IPS-18c (cell line): ENCODE results near the gene ESR2.
A peak's percentile ranks its signal among the peaks of the same experiment; 100 is the strongest.
"Not testable (repeated sequence)": the region's sequence is repeated elsewhere in the genome, so short reads cannot be mapped to it uniquely, and the experiment has no call there.

Experiments
- H3K4me3 ChIP-seq: 2 replicates; pipeline ENCODE4 v1.7.0; 2013; ENCODE audit warnings: low read depth, mild to moderate bottlenecking, low read length, moderate library complexity; ENCODE audit not compliant: insufficient read depth
- H3K9me3 ChIP-seq: one replicate; pipeline ENCODE4 v1.6.1; 2013; ENCODE audit warnings: mild to moderate bottlenecking, low read length, moderate library complexity; ENCODE audit not compliant: control insufficient read depth, insufficient read depth

Gene ESR2

GRCh38 chr14:64213086-64213485 is 81.1 kb downstream of the ESR2 start:
- no peak overlapping the region for H3K4me3 ChIP-seq
- no peaks in the 10 kb centered on the region for H3K9me3 ChIP-seq

DNA sequence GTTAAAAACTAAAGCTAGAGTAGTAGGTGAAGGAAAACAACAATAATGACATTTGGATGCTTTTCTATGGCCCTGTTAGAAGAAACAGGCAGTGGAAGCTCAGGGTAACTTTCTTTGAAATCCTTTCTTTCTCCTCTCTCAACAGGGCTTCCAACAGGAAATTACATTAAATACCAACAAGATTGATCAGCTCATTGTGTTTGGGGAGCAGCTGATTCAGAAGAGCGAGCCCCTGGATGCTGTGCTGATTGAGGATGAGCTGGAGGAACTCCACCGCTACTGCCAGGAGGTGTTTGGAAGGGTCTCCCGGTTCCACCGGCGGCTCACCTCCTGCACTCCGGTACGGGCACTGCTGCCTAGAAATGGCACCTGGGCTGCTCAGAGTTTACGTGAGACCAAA is 81.5 kb downstream of the ESR2 start:
- Histone ChIP-seq H3K4me3 (no peak overlapping the region), H3K9me3 (no peaks in the 10 kb centered on the region)

GRCh38 chr14:64210912-64211311 is 83.3 kb downstream of the ESR2 start:
- H3K4me3 ChIP-seq, H3K9me3 ChIP-seq: not testable (repeated sequence)

- Histone ChIP-seq H3K4me3 (no peak overlapping the region), H3K9me3 (no peaks in the 10 kb centered on the region)
Measured at GRCh38 chr14:64210216-64210615, 84.0 kb downstream of the ESR2 start.

- Histone ChIP-seq H3K9me3 (no peaks in the 10 kb centered on the region), H3K4me3 (no peak overlapping the region)
Measured at GRCh38 chr14:64209444-64210131, 84.6 kb downstream of the ESR2 start.

DNA sequence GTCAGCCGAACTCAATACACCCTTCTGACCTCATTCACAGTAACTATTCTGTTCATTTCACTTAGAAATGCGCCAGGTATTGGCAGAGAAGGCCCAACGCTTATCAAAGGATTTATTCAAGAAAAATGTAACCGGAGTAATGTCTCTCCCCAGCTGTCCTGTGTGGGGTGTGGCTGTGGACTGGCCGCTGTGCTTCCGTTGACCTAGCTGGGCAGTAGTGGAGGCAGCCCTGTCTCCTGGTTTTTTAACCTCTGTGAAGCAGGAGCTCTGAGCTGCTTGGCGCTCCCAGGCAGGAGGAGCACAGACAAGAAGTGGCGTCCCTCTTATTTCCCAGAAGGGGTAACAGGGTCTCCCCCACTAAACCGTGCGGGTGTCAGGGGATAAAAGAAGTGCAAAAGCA is 85.2 kb downstream of the ESR2 start:
- Histone ChIP-seq H3K9me3 (no peaks in the 10 kb centered on the region), H3K4me3 (no peak overlapping the region)

GRCh38 chr14:64208261-64208660 is 85.9 kb downstream of the ESR2 start:
- no peak overlapping the region for H3K4me3 ChIP-seq
- no peaks in the 10 kb centered on the region for H3K9me3 ChIP-seq

DNA sequence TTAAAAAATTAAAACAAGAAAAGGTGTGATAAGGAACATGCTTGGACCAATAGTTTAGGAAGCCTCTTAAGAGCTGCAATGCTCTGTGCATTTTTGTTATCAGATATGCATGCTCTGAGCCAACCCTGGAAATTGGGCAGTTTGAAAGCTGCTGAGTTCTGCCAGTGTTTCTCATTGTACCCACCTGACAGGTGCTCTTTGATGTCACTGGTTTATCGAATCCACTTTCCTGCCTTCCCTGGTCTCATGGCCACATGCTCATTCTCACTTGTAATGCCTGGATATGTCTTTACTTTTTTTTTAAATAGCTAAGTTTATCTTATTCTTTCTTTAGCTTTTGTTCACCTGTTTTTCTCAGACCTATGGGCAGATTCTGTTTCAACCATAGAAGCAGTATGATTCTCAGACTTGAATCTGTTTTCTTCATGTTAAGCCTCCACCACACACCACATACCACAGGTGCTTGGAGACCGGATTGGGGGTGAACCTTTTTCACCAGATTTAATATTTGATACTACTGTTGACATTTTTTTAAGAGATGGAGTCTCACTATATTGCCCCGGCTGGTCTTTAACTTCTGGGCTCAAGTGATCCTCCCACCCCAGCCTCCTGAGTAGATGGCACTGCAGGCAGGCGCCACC is 90.7 kb downstream of the ESR2 start:
- Histone ChIP-seq H3K9me3 (no peaks in the 10 kb centered on the region), H3K4me3 (no peak overlapping the region)

DNA sequence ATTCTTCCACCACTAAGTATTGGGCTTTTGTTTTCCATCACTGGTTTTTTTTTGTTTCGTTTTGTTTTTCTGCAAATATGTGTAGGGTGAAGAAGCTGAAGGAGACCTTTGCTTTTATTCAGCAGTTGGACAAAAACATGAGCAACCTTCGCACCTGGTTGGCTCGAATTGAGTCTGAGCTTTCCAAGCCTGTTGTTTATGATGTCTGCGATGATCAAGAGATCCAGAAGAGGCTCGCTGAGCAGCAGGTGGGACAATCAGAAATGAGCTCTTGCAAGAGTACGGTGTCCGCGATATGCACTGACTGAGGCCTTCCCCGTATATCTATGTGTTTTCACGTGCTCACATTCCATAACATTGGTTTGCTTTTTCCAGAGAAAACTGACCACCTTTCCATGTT is 91.5 kb downstream of the ESR2 start:
- Histone ChIP-seq H3K4me3 (no peak overlapping the region), H3K9me3 (no peaks in the 10 kb centered on the region)

- no peaks in the 10 kb centered on the region for H3K9me3 ChIP-seq
- no peak overlapping the region for H3K4me3 ChIP-seq
Measured at GRCh38 chr14:64201921-64202545, 92.1 kb downstream of the ESR2 start.

DNA sequence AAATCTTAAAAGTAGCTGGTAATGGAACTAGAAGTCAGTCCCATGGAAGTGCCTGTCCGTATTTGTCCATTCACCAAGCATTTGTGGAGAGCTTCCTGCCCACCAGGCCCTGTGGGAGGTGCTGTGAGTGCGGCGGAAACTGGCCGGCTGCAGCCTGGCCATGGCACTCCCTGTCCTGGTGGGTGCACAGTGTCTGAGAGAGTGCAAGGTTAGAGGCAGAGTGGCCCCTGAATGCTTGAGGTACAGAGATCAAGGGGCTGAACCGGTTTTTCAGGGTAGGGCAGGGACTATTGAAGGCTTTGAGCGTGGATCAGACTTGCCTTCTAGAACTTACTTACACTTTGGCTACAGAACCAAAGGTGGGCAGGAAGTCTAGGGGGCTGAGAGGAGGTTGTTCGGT is 92.9 kb downstream of the ESR2 start:
- Histone ChIP-seq H3K4me3 (no peak overlapping the region), H3K9me3 (no peaks in the 10 kb centered on the region)

DNA sequence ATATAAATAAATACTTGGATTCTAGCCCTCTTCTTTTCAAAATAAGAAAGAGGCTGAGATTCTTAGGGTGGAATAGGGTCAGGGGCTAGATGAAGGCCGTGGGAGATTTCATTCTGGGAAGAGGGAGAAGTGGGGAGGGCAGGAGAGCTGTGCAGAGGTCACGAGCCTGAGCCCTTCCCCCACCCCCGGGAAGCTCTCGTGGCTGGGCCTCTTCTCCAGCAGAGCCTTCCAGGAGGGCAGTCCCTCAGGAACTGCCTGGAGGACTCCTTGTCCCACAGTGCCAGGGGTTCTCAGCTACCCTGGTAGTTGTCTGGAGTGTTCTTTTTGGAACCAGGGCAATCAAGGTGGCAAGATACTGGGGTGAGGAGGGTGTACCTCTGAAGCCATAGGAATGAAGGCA is 94.0 kb downstream of the ESR2 start:
- Histone ChIP-seq H3K9me3 (no peaks in the 10 kb centered on the region), H3K4me3 (no peak overlapping the region)

- Histone ChIP-seq H3K4me3 (no peak overlapping the region), H3K9me3 (no peaks in the 10 kb centered on the region)
Measured at GRCh38 chr14:64198486-64198885, 95.7 kb downstream of the ESR2 start.

- Histone ChIP-seq H3K4me3 (no peak overlapping the region), H3K9me3 (no peaks in the 10 kb centered on the region)
Measured at GRCh38 chr14:64197996-64198395, 96.2 kb downstream of the ESR2 start.

DNA sequence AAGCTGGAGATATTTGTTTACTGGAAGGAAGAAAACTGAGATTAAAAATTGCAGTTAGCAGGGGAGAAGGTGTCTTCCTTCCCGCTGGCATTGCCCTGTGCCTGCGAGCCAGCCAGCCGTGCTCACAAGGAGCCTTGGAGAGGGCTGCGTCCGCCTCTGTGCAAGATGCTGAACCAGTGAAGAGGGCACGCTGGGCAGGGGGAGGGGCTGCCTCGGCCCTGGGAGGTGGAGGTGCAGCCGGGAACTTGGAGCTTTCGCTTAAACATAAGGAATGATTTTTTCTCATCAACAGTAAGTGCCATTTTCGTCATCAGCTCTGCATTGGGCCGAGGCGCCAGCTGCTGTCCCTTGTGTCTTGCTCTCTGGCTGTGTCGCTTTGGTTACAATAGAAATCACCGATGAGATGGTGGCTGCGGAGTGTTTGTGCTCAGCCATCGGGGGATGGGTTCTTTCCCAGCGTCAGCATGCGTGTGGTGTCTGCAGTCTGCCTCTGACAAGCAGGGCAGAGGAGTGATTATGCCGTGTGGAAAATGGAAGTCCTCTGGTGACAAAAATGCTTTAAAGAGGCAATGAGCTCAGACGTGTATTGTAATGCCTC is 97.3 kb downstream of the ESR2 start:
- Histone ChIP-seq H3K4me3 (peak overlapping the region; percentile 22; the same call in 1 of the 2 replicates), H3K9me3 (no peaks in the 10 kb centered on the region)

- H3K4me3 ChIP-seq, result no peak overlapping the region
Measured at GRCh38 chr14:64196056-64196455, 98.1 kb downstream of the ESR2 start.

DNA sequence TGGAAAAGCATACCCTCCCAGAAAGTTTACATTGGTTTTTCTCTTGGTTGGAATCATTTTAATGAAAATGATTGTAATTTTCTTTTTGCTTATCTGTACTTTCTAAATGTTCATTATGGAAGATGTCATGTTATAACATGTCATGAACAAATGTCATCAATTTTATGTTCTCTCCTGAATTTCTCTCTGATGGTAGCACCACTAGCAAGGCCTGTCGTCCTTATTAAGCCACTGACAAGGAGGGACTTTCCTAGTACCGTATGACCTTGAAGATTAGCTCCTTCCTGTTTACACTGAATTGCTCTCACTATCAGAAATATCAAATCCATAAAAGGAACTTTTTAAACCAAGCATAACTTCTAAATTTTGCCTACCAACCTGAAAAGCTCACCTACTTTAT is 99.0 kb downstream of the ESR2 start:
- H3K9me3 ChIP-seq, result no peaks in the 10 kb centered on the region
- no peak overlapping the region for H3K4me3 ChIP-seq

More at GRCh38 chr14:64196056-64196455, 98.1 kb downstream of the ESR2 start:
- no peaks in the 10 kb centered on the region for H3K9me3 ChIP-seq

- H3K4me3 ChIP-seq, result no peak overlapping the region
- no peaks in the 10 kb centered on the region for H3K9me3 ChIP-seq
Measured at GRCh38 chr14:64194404-64194803, 99.8 kb downstream of the ESR2 start.
